PC-3 (cell line): ENCODE data around the gene MEAF6. TPM values are rescaled to one million over a fixed set of nuclear protein-coding genes. Genes with fewer than 3 reads are reported as not detected.

Source experiments
- ATAC-seq: fragments of 200-7000 bp; cut with Tn5 transposase; 2 replicates; pipeline ENCODE4 v1.9.1; 2020; ENCODE audit warnings: mild to moderate bottlenecking, moderate library complexity
- BruUV-seq: library from RNA; stranded (reverse); fragments of 400-500 nt; replicated peaks from 2 replicates; lab custom pipeline; 2021; lab: Mats Ljungman, UMichigan
- CTCF ChIA-PET: fragments of 300-600 bp; sonication (Branson Sonifier 250); formaldehyde crosslinking; loops from one replicate; lab custom pipeline; 2022; ENCODE audit warnings: antibody characterized with exemption; lab: Charles Lee
- POLR2A ChIA-PET: fragments of 300-600 bp; sonication (Branson Sonifier 250); formaldehyde crosslinking; loops from one replicate; lab custom pipeline; 2022; ENCODE audit warnings: antibody characterized with exemption; ENCODE audit not compliant: unreplicated experiment; lab: Charles Lee
- DNase-seq: peaks from one replicate; pipeline ENCODE4 v3.0.0-alpha.2; 2015
- H2AFZ ChIP-seq: fragments of 300-600 bp; sonication (generic); 2 replicates; pipeline ENCODE4 v1.6.0; 2016; ENCODE audit warnings: antibody characterized with exemption, low read length
- H3F3A ChIP-seq: fragments of 300-600 bp; sonication (generic); one replicate; pipeline ENCODE4 v1.6.0; 2017; ENCODE audit warnings: antibody characterized with exemption, low read length, control low read depth, mild to moderate bottlenecking; ENCODE audit not compliant: unreplicated experiment
- H3K27ac ChIP-seq: fragments of 300-600 bp; sonication (generic); 2 replicates; pipeline ENCODE4 v1.5.1; 2016; ENCODE audit warnings: mild to moderate bottlenecking, low read length
- H3K27me3 ChIP-seq: fragments of 300-600 bp; sonication (generic); 2 replicates; pipeline ENCODE4 v1.6.1; 2016; ENCODE audit warnings: low read length, mixed read lengths
- H3K36me3 ChIP-seq: fragments of 300-600 bp; sonication (generic); 2 replicates; pipeline ENCODE4 v1.6.1; 2016; ENCODE audit warnings: low read depth, mixed run types, low read length, mixed read lengths
- H3K4me1 ChIP-seq: fragments of 300-600 bp; sonication (generic); 2 replicates; pipeline ENCODE4 v1.5.1; 2016; ENCODE audit warnings: low read length; ENCODE audit not compliant: insufficient read depth
- H3K4me2 ChIP-seq: fragments of 300-600 bp; sonication (generic); 2 replicates; pipeline ENCODE4 v1.6.0; 2016; ENCODE audit warnings: low read length
- H3K4me3 ChIP-seq: fragments of 300-600 bp; sonication (generic); 2 replicates; pipeline ENCODE4 v1.5.1; 2016; ENCODE audit warnings: mild to moderate bottlenecking, low read length, mixed read lengths
- H3K79me2 ChIP-seq: fragments of 300-600 bp; sonication (generic); 2 replicates; pipeline ENCODE4 v1.6.1; 2017; ENCODE audit warnings: low read length, mixed read lengths
- H3K9ac ChIP-seq: fragments of 300-600 bp; sonication (generic); 2 replicates; pipeline ENCODE4 v1.6.0; 2016; ENCODE audit warnings: mild to moderate bottlenecking, low read length
- H3K9me2 ChIP-seq: fragments of 300-600 bp; sonication (generic); replicated peaks from 2 replicates; pipeline ENCODE4 v1.6.1; 2016; ENCODE audit warnings: mixed run types, low read length, mixed read lengths
- H3K9me3 ChIP-seq: fragments of 300-600 bp; sonication (generic); 2 replicates; pipeline ENCODE4 v1.6.1; 2016; ENCODE audit warnings: low read length, mixed read lengths
- H4K20me1 ChIP-seq: fragments of 300-600 bp; sonication (generic); 2 replicates; pipeline ENCODE4 v1.6.1; 2016; ENCODE audit warnings: low read length, mixed read lengths
- EZH2 ChIP-seq: fragments of 300-600 bp; sonication (generic); IDR thresholded peaks from one replicate; pipeline ENCODE4 v1.6.1; 2017; ENCODE audit warnings: antibody characterized with exemption, mild to moderate bottlenecking, low read length; ENCODE audit not compliant: unreplicated experiment
- EZH2phosphoT487 ChIP-seq: fragments of 300-600 bp; sonication (generic); IDR thresholded peaks from 2 replicates; pipeline ENCODE4 v1.6.1; 2018; ENCODE audit warnings: mild to moderate bottlenecking, antibody characterized with exemption, low read length, borderline replicate concordance
- intact Hi-C: fragments of 100-400 bp; cut with micrococcal nuclease; formaldehyde crosslinking; loops from 2 replicates; pipeline ENCODE4 v1.9.0; 2023
- microRNA-seq: library from miRNA; unstranded; fragments of <30 nt; microRNA quantifications from one replicate; pipeline ENCODE4 v1.1.0, GENCODE V29; 2020; ENCODE audit not compliant: unreplicated experiment
- total RNA-seq: library from RNA; depleted of rRNA; stranded (reverse); fragments of >200 nt; gene quantifications from 2 replicates; pipeline ENCODE4 v1.2.3, GENCODE V29; 2014; rRNA removed
- TF ChIP-seq, protein P1 (sequence below): fragments of 300-600 bp; sonication (generic); conservative IDR thresholded peaks from 2 replicates; pipeline ENCODE4 v1.5.1; 2017; ENCODE audit warnings: antibody characterized with exemption, low read depth, mild to moderate bottlenecking, low read length

MEAF6 gene
- total RNA-seq, 1 experiment from 2014 or later, result 87.0 TPM

DNA sequence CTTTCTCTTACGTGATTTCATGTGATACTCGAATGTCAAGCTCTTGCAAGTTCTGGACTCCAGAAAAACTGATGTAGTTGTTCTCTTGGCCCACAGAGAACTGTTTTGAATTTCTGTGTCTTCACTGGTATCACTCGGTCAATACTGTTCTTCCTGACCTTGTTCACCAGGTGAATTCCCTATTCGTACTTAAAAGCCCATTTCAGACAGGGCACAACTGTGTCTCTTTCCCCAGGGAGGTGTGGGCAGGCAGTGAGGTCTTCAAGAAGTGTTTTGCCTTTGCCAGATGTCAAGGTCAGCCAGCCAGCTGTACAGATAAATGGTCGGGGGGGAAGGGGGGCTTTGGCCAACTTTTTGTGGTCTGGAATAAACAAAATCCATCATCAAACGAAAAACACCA, 67.7 kb downstream of the MEAF6 start:
- H3K9me3 ChIP-seq, result no peaks in the 10 kb centered on the region
- no peak overlapping the region for H3K27ac ChIP-seq
- H4K20me1 ChIP-seq, result no peaks in the 10 kb centered on the region
- H2AFZ ChIP-seq, result no peak overlapping the region
- CTCF ChIA-PET, result no interaction called here
- H3K4me3 ChIP-seq, result no peak overlapping the region
- H3K9ac ChIP-seq, result no peak overlapping the region
- TF ChIP-seq, protein P1, sequence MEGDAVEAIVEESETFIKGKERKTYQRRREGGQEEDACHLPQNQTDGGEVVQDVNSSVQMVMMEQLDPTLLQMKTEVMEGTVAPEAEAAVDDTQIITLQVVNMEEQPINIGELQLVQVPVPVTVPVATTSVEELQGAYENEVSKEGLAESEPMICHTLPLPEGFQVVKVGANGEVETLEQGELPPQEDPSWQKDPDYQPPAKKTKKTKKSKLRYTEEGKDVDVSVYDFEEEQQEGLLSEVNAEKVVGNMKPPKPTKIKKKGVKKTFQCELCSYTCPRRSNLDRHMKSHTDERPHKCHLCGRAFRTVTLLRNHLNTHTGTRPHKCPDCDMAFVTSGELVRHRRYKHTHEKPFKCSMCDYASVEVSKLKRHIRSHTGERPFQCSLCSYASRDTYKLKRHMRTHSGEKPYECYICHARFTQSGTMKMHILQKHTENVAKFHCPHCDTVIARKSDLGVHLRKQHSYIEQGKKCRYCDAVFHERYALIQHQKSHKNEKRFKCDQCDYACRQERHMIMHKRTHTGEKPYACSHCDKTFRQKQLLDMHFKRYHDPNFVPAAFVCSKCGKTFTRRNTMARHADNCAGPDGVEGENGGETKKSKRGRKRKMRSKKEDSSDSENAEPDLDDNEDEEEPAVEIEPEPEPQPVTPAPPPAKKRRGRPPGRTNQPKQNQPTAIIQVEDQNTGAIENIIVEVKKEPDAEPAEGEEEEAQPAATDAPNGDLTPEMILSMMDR, result no peak
- TF ChIP-seq EZH2 (no peak), EZH2phosphoT487 (no peak)
- no peaks in the 10 kb centered on the region for H3K36me3 ChIP-seq
- no TSS peak for BruUV-seq
- H3K27me3 ChIP-seq, result peaks cover 15% of the 10 kb centered on the region
- H3F3A ChIP-seq, result no peaks in the 10 kb centered on the region
- ATAC-seq, result no peak
- no peak for DNase-seq
- peaks cover 15% of the 10 kb centered on the region for H3K4me1 ChIP-seq
- H3K4me2 ChIP-seq, result no peak overlapping the region
- POLR2A ChIA-PET, result no interaction called here
- intact Hi-C loops, result no loop called here
- H3K79me2 ChIP-seq, result no peaks in the 10 kb centered on the region
- H3K9me2 ChIP-seq, result no peaks in the 10 kb centered on the region

DNA sequence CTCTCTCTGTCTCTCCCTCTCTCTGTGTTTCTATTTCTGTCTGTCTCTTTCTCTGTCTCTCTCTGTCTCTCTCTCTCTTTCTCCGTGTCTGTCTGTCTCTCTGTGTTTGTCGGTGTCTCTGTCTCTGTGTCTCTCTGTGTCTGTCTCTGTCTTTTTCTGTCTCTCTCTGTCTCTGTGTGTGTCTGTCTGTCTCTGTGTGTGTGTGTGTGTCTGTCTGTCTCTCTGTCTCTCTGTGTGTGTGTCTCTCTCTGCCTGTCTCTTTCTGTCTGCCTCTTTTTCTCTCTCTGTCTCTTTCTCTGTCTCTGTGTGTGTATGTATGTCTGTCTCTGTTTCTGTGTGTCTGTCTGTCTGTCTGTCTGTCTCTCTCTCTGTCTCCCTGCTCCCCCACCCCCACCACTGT, 71.9 kb downstream of the MEAF6 start:
- no peak overlapping the region for H3K4me2 ChIP-seq
- no peaks in the 10 kb centered on the region for H4K20me1 ChIP-seq
- H3K4me3 ChIP-seq, result no peak overlapping the region
- BruUV-seq, result no TSS peak
- ChIA-PET CTCF (no interaction called here), POLR2A (no interaction called here)
- H3K79me2 ChIP-seq, result no peaks in the 10 kb centered on the region
- H3K9ac ChIP-seq, result no peak overlapping the region
- H3K4me1 ChIP-seq, result no peaks in the 10 kb centered on the region
- H2AFZ ChIP-seq, result no peak overlapping the region
- H3K9me2 ChIP-seq, result no peaks in the 10 kb centered on the region
- no peak overlapping the region for H3K27ac ChIP-seq
- H3K27me3 ChIP-seq, result peaks cover 18% of the 10 kb centered on the region
- ATAC-seq (no peak), DNase-seq (no peak)
- no peaks in the 10 kb centered on the region for H3K36me3 ChIP-seq
- intact Hi-C loops, result no loop called here
- no peaks in the 10 kb centered on the region for H3K9me3 ChIP-seq
- TF ChIP-seq, protein P1, result no peak
- TF ChIP-seq EZH2phosphoT487 (no peak), EZH2 (no peak)
- H3F3A ChIP-seq, result no peaks in the 10 kb centered on the region

Small RNA genes within 50 kb of the gene (microRNA-seq; reads per million reads assigned to microRNA genes)
- gene MIR5581, result 1.3 reads per million
- gene MIR6732, result not detected

Other genes starting within 250 kb of the MEAF6 start
- 45.3 and 65.1 TPM in 2 replicates for gene ZC3H12A, start 40.2 kb downstream of the MEAF6 start, total RNA-seq
- gene SNIP1, start 39.5 kb upstream of the MEAF6 start, total RNA-seq, result 23.1 and 36.0 TPM in 2 replicates
- not detected in 2 replicates for gene DNALI1, start 42.2 kb upstream of the MEAF6 start, total RNA-seq
- gene GNL2, start 81.2 kb upstream of the MEAF6 start, total RNA-seq, result 93.4 and 110 TPM in 2 replicates
- gene RSPO1, start 120.1 kb upstream of the MEAF6 start, total RNA-seq, result not detected in 2 replicates
- 30.1 and 31.8 TPM in 2 replicates for gene CDCA8, start 177.8 kb upstream of the MEAF6 start, total RNA-seq